Activated T-helper 2 cell treated with anti-CD3 and anti-CD28 coated beads, Interferon-gamma antibody, Interleukin-2, Interleukin-4, amounts not matched to agents 10 μg/mL and 5 μg/mL and 100 μg/mL, durations not matched to agents 14 hours and 24 hours and 36 hours (primary cell): Measurements from ENCODE around the gene OR5H2. TPM values are rescaled to one million over a fixed set of nuclear protein-coding genes. Genes with fewer than 3 reads are reported as not detected.
"Not testable (repeated sequence)": the region's sequence is repeated elsewhere in the genome, so short reads cannot be mapped to it uniquely, and the experiment has no call there.

Experiments
- DNase-seq: peaks from one replicate; pipeline ENCODE4 v3.0.0; 2021; ENCODE audit warnings: low spot score
- H3K27ac Mint-ChIP-seq: one replicate; pipeline ENCODE4 v1.8.0; 2021; ENCODE audit warnings: mixed read lengths
- H3K27me3 Mint-ChIP-seq: one replicate; pipeline ENCODE4 v1.8.0; 2021; ENCODE audit warnings: low read depth, mixed read lengths
- H3K36me3 Mint-ChIP-seq: one replicate; pipeline ENCODE4 v1.8.0; 2021; ENCODE audit warnings: low read depth, mixed read lengths
- H3K4me1 Mint-ChIP-seq: one replicate; pipeline ENCODE4 v1.8.0; 2021; ENCODE audit warnings: low read depth, mixed read lengths
- H3K4me3 Mint-ChIP-seq: one replicate; pipeline ENCODE4 v1.8.0; 2021; ENCODE audit warnings: low read depth, mild to moderate bottlenecking, moderate library complexity, mixed read lengths
- H3K9me3 Mint-ChIP-seq: one replicate; pipeline ENCODE4 v1.8.0; 2021; ENCODE audit warnings: mixed read lengths
- intact Hi-C: fragments of 100-400 bp; cut with micrococcal nuclease; formaldehyde crosslinking; loops from one replicate; pipeline ENCODE4 v1.15.1; 2023
- total RNA-seq: library from RNA; stranded (reverse); gene quantifications from 2 replicates; pipeline ENCODE4 v1.2.3, GENCODE V29; 2022

The OR5H2 gene
- total RNA-seq: not detected in 2 replicates

- Mint-ChIP-seq H3K4me1 (peaks cover 2% of the 10 kb centered on the region), H3K9me3 (no peaks in the 10 kb centered on the region), H3K27me3 (peaks cover 4% of the 10 kb centered on the region), H3K4me3 (no peak within 1 kb of the TSS), H3K36me3 (no peaks in the 10 kb centered on the region), H3K27ac (no peak within 1 kb of the TSS)
- no peak for DNase-seq
- intact Hi-C loops: no loop called here
Measured at GRCh38 chr3:98282205-98282604, at the start of gene OR5H2. Gene OR5H2, plus strand, starts transcription at chr3:98282505. Its CDS starts 398 bp downstream, at chr3:98282903.

GRCh38 chr3:98233468-98233867 lies 48.8 kb upstream of the OR5H2 start:
- intact Hi-C loops: no loop called here
- no peak for DNase-seq
- Mint-ChIP-seq H3K27ac (no peak overlapping the region), H3K9me3 (no peaks in the 10 kb centered on the region), H3K27me3 (peaks cover 4% of the 10 kb centered on the region), H3K4me3 (no peak overlapping the region), H3K4me1 (no peaks in the 10 kb centered on the region), H3K36me3 (no peaks in the 10 kb centered on the region)

- no peaks in the 10 kb centered on the region for H3K27me3 Mint-ChIP-seq
- H3K27ac Mint-ChIP-seq: no peak overlapping the region
- no peak overlapping the region for H3K4me3 Mint-ChIP-seq
- no peaks in the 10 kb centered on the region for H3K4me1 Mint-ChIP-seq
- H3K9me3 Mint-ChIP-seq: no peaks in the 10 kb centered on the region
- intact Hi-C loops: no loop called here
- no peaks in the 10 kb centered on the region for H3K36me3 Mint-ChIP-seq
- no peak for DNase-seq
Measured at GRCh38 chr3:98240131-98240530, 42.2 kb upstream of the OR5H2 start.

GRCh38 chr3:98242155-98242554 lies 40.1 kb upstream of the OR5H2 start:
- Mint-ChIP-seq H3K9me3 (no peaks in the 10 kb centered on the region), H3K27me3 (no peaks in the 10 kb centered on the region), H3K36me3 (no peaks in the 10 kb centered on the region), H3K4me1 (no peaks in the 10 kb centered on the region), H3K27ac (no peak overlapping the region), H3K4me3 (no peak overlapping the region)
- intact Hi-C loops: no loop called here
- no peak for DNase-seq

- intact Hi-C loops: no loop called here
- Mint-ChIP-seq H3K36me3 (no peaks in the 10 kb centered on the region), H3K9me3 (no peaks in the 10 kb centered on the region), H3K27ac (no peak overlapping the region), H3K27me3 (no peaks in the 10 kb centered on the region), H3K4me1 (no peaks in the 10 kb centered on the region), H3K4me3 (no peak overlapping the region)
- no peak for DNase-seq
Measured at GRCh38 chr3:98243843-98244242, 38.5 kb upstream of the OR5H2 start.

GRCh38 chr3:98246142-98246541 lies 36.2 kb upstream of the OR5H2 start:
- intact Hi-C loops: no loop called here
- no peak for DNase-seq

GRCh38 chr3:98256026-98256425 lies 26.3 kb upstream of the OR5H2 start:
- H3K36me3 Mint-ChIP-seq, intact Hi-C loops, H3K4me3 Mint-ChIP-seq: not testable (repeated sequence)

More at GRCh38 chr3:98246142-98246541, 36.2 kb upstream of the OR5H2 start:
- H3K27ac Mint-ChIP-seq: no peak overlapping the region
- no peaks in the 10 kb centered on the region for H3K4me1 Mint-ChIP-seq
- no peak overlapping the region for H3K4me3 Mint-ChIP-seq
- H3K27me3 Mint-ChIP-seq: no peaks in the 10 kb centered on the region
- H3K36me3 Mint-ChIP-seq: no peaks in the 10 kb centered on the region
- no peaks in the 10 kb centered on the region for H3K9me3 Mint-ChIP-seq

GRCh38 chr3:98259707-98260106 lies 22.6 kb upstream of the OR5H2 start:
- Mint-ChIP-seq H3K36me3 (no peaks in the 10 kb centered on the region), H3K27me3 (peaks cover 7% of the 10 kb centered on the region), H3K4me1 (no peaks in the 10 kb centered on the region), H3K27ac (no peak overlapping the region), H3K9me3 (no peaks in the 10 kb centered on the region), H3K4me3 (no peak overlapping the region)
- DNase-seq: no peak
- intact Hi-C loops: no loop called here

More at GRCh38 chr3:98256026-98256425, 26.3 kb upstream of the OR5H2 start:
- not testable (repeated sequence) for H3K27ac Mint-ChIP-seq, H3K27me3 Mint-ChIP-seq, H3K9me3 Mint-ChIP-seq, DNase-seq, H3K4me1 Mint-ChIP-seq

- Mint-ChIP-seq H3K27me3 (peaks cover 7% of the 10 kb centered on the region), H3K4me3 (no peak overlapping the region), H3K27ac (no peak overlapping the region), H3K36me3 (no peaks in the 10 kb centered on the region), H3K9me3 (no peaks in the 10 kb centered on the region), H3K4me1 (no peaks in the 10 kb centered on the region)
- intact Hi-C loops: no loop called here
- no peak for DNase-seq
Measured at GRCh38 chr3:98262046-98262445, 20.3 kb upstream of the OR5H2 start.

GRCh38 chr3:98263944-98264343 lies 18.4 kb upstream of the OR5H2 start, which contains the start of gene OR5H6:
Gene OR5H6, plus strand, starts transcription at chr3:98264244. Its CDS starts 89 bp downstream, at chr3:98264333.
- Mint-ChIP-seq H3K9me3 (peaks cover under 1% of the 10 kb centered on the region), H3K36me3 (no peaks in the 10 kb centered on the region), H3K4me3 (no peak within 1 kb of the TSS), H3K27ac (no peak within 1 kb of the TSS), H3K4me1 (no peaks in the 10 kb centered on the region), H3K27me3 (peaks cover 10% of the 10 kb centered on the region)
- DNase-seq: no peak
- intact Hi-C loops: no loop called here

GRCh38 chr3:98269846-98270245 lies 12.5 kb upstream of the OR5H2 start:
- intact Hi-C loops: no loop called here
- Mint-ChIP-seq H3K27me3 (peaks cover 6% of the 10 kb centered on the region), H3K4me3 (no peak overlapping the region), H3K27ac (no peak overlapping the region), H3K9me3 (peaks cover 19% of the 10 kb centered on the region), H3K36me3 (no peaks in the 10 kb centered on the region), H3K4me1 (no peaks in the 10 kb centered on the region)
- DNase-seq: no peak

GRCh38 chr3:98272126-98272525 lies 10.2 kb upstream of the OR5H2 start:
- H3K27me3 Mint-ChIP-seq: peaks cover 6% of the 10 kb centered on the region
- H3K4me3 Mint-ChIP-seq: no peak overlapping the region
- H3K9me3 Mint-ChIP-seq: peaks cover 19% of the 10 kb centered on the region
- H3K36me3 Mint-ChIP-seq: no peaks in the 10 kb centered on the region
- intact Hi-C loops: no loop called here
- DNase-seq: no peak
- H3K4me1 Mint-ChIP-seq: no peaks in the 10 kb centered on the region
- no peak overlapping the region for H3K27ac Mint-ChIP-seq

GRCh38 chr3:98274914-98275313 lies 7.4 kb upstream of the OR5H2 start:
- peaks cover 10% of the 10 kb centered on the region for H3K9me3 Mint-ChIP-seq
- H3K27me3 Mint-ChIP-seq: peaks cover 3% of the 10 kb centered on the region
- H3K27ac Mint-ChIP-seq: no peak overlapping the region
- intact Hi-C loops: no loop called here
- no peak for DNase-seq
- H3K36me3 Mint-ChIP-seq: no peaks in the 10 kb centered on the region
- peaks cover 2% of the 10 kb centered on the region for H3K4me1 Mint-ChIP-seq
- no peak overlapping the region for H3K4me3 Mint-ChIP-seq

GRCh38 chr3:98290916-98291315 lies 8.6 kb downstream of the OR5H2 start:
- H3K27me3 Mint-ChIP-seq: peaks cover 4% of the 10 kb centered on the region
- H3K4me3 Mint-ChIP-seq: no peak overlapping the region
- H3K4me1 Mint-ChIP-seq: no peaks in the 10 kb centered on the region
- H3K27ac Mint-ChIP-seq: no peak overlapping the region
- DNase-seq: no peak
- intact Hi-C loops: no loop called here
- H3K9me3 Mint-ChIP-seq: no peaks in the 10 kb centered on the region
- no peaks in the 10 kb centered on the region for H3K36me3 Mint-ChIP-seq
